HG03571 (cell line): ENCODE measurements around the gene CCDC40.

Experiments used
- ATAC-seq: cut with Tn5 transposase; IDR thresholded peaks from one replicate; pipeline ENCODE4 v1.9.1; 2021; ENCODE audit not compliant: unreplicated experiment

Gene CCDC40

GRCh38 chr17:80112471-80113032 lies 76.1 kb downstream of the CCDC40 start:
- ATAC-seq, result no peak

DNA sequence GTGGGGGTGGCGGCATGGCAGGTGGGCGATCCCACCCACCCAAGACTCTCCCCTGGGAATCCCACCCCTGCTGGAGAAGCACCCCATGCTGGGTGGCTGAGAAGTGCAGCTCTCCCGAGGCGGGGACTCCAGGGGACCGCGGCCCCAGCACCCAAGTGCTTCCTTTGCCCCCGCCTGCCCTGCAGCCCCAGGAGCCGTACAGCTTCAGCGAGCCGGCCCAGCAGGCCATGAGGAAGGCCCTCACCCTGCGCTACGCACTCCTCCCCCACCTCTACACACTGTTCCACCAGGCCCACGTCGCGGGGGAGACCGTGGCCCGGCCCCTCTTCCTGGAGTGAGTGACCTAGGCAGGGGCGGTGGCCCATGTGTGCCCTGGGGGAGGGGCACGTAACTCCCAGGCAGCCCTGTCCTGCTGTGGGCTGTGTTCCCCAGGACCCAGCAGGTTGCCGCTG lies 76.6 kb downstream of the CCDC40 start:
- no peak for ATAC-seq

DNA sequence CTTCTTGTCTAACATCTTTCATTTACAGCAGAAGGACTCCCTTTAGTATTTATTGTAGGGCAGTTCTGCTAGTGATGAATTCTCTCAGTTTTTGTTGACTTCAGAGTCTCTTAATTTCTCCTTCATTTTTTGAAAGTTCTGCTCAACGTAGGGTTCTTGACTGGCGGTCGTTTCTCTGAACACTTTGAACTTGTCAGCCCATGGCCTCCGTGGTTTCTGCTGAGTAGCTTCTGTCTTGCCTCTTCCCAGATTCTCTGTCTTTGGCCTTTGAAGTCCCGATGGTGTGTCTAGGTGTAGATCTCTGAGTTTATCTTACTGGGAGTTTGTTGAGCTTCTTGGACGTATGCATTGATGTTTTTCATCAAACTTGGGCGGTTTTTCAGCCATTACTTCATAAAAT lies 78.3 kb downstream of the CCDC40 start:
- ATAC-seq, result no peak

- ATAC-seq, result no peak
Measured at GRCh38 chr17:80115159-80115558, 78.7 kb downstream of the CCDC40 start.

DNA sequence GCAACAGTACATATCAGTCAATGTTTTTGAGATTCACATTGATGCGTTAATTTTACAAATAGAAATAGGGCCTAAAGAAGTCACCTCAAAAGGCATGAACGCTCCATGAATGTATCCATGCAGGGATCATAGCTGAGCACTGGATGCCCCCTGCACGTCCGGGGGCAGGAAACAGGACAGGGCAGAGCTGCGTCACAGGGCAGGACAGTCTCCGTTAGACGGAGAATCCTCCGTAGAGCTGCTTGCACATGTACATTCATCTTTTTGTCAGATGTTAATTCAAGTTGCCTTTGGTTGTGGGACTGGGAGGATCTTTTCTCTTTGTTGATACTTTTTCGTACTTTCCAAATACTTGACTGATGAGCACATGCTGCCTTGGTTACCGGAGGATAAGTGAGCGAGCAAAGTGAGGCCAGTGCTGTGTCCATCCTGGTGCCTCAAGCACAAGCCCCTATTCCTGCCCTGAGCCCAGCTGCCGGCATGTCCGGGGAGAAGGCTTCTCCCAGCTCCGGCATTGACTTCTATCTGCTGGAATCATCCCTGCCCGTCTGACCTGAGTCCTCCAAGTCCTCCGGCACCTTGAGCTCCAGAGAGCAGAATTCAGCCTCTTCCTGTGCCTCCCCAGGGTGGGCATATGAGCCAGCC lies 80.0 kb downstream of the CCDC40 start:
- no peak for ATAC-seq

DNA sequence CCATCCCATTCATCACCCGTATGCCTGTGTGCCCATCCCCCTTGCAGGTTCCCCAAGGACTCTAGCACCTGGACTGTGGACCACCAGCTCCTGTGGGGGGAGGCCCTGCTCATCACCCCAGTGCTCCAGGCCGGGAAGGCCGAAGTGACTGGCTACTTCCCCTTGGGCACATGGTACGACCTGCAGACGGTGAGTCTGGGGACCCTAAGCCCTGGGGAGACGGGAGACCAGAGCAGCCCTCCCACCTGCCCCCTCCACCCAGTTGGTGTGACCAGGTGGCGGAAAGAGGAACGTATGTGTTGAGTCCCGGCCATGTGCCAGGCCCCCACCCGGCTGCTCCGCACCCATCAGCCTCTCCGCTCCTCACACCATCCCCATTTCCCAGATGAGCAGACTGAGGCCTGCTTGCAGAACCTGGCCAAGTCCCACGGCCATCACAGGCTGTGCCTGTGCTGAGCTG lies 80.5 kb downstream of the CCDC40 start:
- ATAC-seq, result no peak

- ATAC-seq, result no peak
Measured at GRCh38 chr17:80117491-80118401, 81.3 kb downstream of the CCDC40 start.

DNA sequence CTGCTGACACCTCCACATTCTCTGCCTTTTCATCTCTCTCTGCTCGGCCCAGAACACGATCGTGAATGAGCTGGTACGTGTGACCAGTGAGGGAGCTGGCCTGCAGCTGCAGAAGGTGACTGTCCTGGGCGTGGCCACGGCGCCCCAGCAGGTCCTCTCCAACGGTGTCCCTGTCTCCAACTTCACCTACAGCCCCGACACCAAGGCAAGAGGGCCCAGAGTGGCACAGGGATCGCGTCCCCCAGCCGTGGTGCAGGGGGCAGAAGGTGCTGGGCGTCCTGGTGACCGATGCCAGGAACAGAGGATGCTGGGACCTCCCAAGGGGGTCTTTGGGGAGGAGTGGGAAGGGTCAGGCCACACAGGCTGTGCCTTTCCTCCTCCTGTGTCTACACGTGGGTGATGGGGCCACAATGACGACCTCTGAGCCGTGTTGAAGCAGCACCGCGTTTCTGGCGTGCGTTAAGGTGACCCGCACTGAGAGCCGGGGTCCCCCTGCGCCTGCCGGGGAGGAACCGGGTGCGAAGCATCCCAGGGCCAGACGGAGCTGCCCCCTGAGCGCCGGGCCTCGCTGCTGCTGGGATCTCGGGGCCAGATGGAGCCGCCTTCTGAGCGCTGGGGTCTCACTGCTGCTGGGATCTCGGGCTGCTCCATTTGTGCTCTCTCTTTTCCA lies 82.3 kb downstream of the CCDC40 start:
- no peak for ATAC-seq

GRCh38 chr17:80119271-80119791 lies 82.9 kb downstream of the CCDC40 start:
- ATAC-seq, result no peak

GRCh38 chr17:80119839-80120238 lies 83.4 kb downstream of the CCDC40 start:
- ATAC-seq, result no peak

DNA sequence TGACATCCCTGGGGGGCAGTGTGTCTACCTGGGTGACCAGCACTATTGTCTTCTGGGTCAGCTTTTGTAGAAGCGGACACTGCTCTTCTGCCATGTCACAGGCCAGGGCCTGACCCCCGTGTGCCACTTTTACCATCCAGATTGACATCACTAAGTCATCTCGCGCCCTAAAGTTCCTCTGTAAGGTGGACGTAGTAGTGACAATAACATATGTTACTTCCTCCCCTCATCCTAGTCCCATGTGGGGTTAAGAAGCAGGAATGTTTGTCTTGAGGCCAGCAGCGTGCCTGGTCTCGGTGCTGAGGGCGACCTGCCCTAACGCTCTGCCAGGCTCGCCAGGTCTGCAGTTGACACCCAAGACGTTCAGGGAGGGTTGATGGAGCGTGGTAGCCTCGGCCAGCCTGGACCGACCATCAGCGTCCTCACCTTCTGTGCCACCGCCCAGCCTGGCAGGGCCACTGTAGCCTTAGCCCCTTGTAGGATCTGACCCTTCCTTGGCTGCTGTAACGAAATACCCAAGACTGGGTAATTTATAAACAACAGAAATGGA lies 85.7 kb downstream of the CCDC40 start:
- ATAC-seq, result no peak

GRCh38 chr17:80122926-80123505 lies 86.6 kb downstream of the CCDC40 start:
- ATAC-seq, result no peak

GRCh38 chr17:80123791-80124190 lies 87.3 kb downstream of the CCDC40 start:
- ATAC-seq, result no peak

- no peak for ATAC-seq
Measured at GRCh38 chr17:80124351-80124981, 88.0 kb downstream of the CCDC40 start.

GRCh38 chr17:80125656-80126448 lies 89.4 kb downstream of the CCDC40 start:
- ATAC-seq, result no peak

DNA sequence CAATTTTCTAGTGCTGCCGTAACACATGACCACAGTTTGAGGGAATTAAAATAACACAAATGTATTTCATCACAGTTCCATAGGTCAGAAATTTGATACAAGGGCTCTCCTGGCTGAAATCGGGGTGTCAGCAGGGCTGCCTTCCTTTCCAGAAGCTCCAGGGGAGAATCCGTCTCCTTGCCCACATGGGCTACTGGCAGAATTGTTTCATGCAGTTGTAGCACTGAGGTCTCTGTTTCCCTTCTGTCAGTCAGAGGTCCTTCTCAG lies 89.9 kb downstream of the CCDC40 start:
- ATAC-seq, result no peak

GRCh38 chr17:80129006-80129565 lies 92.6 kb downstream of the CCDC40 start:
- no peak for ATAC-seq

DNA sequence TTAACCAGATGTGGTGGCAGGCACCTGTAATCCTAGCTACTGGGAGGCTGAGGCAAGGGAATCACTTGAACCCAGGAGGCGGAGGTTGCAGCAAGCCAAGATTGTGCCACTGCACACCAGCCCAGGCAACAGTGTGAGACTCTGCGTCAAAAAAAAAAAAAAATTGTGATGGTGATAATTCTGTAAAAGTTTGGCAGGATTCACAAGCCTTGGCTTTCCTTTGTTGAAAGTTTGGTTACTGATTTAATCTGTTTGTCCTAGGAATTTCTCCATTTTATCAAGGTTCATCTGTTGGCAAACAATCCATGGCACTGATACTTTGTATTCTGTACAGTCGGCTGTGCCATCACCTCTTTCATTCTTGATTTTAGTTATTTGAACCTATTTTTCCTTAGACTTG lies 94.5 kb downstream of the CCDC40 start:
- ATAC-seq, result no peak
